GM06990 (cell line): Measurements from ENCODE around the gene FAM222B.
"Not testable (repeated sequence)": the region's sequence is repeated elsewhere in the genome, so short reads cannot be mapped to it uniquely, and the experiment has no call there.

Source experiments
- DNase-seq: peaks from one replicate; pipeline ENCODE4 v3.0.0-alpha.2; 2011; ENCODE audit not compliant: insufficient read length; ENCODE audit errors: extremely low read depth
- H3K27me3 ChIP-seq: replicated peaks from 2 replicates; pipeline ENCODE4 v1.6.0; 2011; ENCODE audit warnings: low read length; ENCODE audit not compliant: control insufficient read depth, insufficient read depth
- H3K36me3 ChIP-seq: 2 replicates; pipeline ENCODE4 v1.5.1; 2011; ENCODE audit warnings: low read length; ENCODE audit not compliant: control insufficient read depth, insufficient read depth
- H3K4me3 ChIP-seq: replicated peaks from 2 replicates; pipeline ENCODE4 v1.5.1; 2011; ENCODE audit warnings: low read depth, mild to moderate bottlenecking, control low read depth, low read length
- TF ChIP-seq, protein P1 (sequence below): IDR thresholded peaks from 2 replicates; pipeline ENCODE4 v1.5.1; 2011; ENCODE audit warnings: low read length, control low read depth, mild to moderate bottlenecking, inconsistent platforms; ENCODE audit not compliant: insufficient read depth, poor library complexity, severe bottlenecking

Gene FAM222B

DNA sequence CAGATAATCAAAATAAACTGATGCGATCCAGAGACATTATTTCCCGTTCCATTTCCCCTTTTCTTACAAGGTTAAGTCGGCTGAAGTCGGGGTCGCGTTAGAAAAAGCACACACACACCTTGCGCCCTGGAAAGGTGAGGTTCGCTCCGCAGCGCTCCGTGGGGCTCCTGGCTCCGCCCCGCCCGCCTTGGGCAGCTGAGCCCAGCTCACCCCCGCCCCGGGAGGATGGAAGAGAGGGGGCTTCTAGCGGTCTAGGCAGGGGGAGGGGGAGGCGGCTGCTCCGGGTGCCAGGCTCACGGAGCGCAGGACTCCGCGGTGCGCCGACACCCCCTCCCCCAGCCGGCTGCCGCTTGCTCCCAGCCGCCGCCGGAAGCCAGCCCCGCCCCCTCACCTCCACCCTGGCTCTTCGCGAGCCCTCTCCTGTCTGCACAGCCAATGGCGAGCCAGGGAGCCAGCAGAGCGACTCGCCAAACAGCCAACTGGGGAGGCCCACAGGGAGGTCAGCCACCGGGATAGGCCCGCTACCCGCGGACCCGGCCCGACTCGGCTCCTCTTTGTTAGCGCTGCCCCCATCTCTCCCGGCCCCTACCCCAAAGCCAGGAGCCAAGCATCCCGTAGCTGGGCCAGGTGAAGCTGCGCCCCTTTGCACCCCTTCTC is 30.4 kb downstream of the FAM222B start:
- peak; percentile 94 for DNase-seq
- TF ChIP-seq, protein P1, sequence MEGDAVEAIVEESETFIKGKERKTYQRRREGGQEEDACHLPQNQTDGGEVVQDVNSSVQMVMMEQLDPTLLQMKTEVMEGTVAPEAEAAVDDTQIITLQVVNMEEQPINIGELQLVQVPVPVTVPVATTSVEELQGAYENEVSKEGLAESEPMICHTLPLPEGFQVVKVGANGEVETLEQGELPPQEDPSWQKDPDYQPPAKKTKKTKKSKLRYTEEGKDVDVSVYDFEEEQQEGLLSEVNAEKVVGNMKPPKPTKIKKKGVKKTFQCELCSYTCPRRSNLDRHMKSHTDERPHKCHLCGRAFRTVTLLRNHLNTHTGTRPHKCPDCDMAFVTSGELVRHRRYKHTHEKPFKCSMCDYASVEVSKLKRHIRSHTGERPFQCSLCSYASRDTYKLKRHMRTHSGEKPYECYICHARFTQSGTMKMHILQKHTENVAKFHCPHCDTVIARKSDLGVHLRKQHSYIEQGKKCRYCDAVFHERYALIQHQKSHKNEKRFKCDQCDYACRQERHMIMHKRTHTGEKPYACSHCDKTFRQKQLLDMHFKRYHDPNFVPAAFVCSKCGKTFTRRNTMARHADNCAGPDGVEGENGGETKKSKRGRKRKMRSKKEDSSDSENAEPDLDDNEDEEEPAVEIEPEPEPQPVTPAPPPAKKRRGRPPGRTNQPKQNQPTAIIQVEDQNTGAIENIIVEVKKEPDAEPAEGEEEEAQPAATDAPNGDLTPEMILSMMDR: no peak
- H3K27me3 ChIP-seq: no peaks in the 10 kb centered on the region
- no peaks in the 10 kb centered on the region for H3K36me3 ChIP-seq
- peak overlapping the region; percentile 95 for H3K4me3 ChIP-seq

DNA sequence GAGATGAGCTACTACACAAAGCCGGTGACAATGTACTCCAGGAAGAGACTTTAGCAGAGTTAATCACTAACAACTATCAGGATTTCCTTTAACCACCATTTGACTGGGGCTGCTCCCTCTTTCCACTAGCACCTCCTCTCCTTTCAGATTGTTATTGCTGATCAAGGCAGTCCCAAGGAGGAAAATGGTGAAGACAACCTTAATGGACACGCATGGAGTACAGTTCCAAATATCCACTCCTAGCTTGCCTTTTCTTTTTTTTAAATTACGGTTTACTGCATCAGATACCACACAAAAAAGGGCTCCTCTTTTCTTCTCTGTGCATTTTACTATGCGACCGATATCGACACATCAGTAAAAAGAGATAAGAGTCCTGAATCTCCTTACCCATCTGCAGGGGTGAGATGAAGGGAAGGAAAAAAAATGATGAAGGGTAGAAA is 30.9 kb downstream of the FAM222B start:
- Histone ChIP-seq H3K27me3 (no peaks in the 10 kb centered on the region), H3K36me3 (no peaks in the 10 kb centered on the region), H3K4me3 (peak overlapping the region; percentile 95)
- TF ChIP-seq, protein P1: no peak
- DNase-seq: no peak

DNA sequence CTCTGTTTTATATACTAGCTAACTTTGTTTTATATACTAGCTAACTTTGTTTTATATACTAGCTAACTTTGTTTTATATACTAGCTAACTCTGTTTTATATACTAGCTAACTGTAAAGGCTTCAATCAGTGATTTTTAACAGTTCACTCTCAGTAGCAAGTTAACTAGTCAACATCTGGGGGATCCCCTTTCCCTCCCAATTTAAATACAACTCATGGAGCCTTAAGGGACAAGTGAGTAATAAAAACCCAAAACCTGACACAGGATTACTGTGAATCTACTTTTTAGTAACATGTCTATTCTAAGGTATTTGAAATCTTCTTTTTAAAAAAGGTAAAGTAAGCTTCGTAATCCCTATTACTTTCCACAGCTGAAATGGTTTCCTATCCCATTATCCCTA is 32.2 kb downstream of the FAM222B start:
- no peak for DNase-seq
- TF ChIP-seq, protein P1: no peak
- Histone ChIP-seq H3K36me3 (no peaks in the 10 kb centered on the region; the same call in 1 of the 2 replicates), H3K4me3 (no peak overlapping the region), H3K27me3 (no peaks in the 10 kb centered on the region)

DNA sequence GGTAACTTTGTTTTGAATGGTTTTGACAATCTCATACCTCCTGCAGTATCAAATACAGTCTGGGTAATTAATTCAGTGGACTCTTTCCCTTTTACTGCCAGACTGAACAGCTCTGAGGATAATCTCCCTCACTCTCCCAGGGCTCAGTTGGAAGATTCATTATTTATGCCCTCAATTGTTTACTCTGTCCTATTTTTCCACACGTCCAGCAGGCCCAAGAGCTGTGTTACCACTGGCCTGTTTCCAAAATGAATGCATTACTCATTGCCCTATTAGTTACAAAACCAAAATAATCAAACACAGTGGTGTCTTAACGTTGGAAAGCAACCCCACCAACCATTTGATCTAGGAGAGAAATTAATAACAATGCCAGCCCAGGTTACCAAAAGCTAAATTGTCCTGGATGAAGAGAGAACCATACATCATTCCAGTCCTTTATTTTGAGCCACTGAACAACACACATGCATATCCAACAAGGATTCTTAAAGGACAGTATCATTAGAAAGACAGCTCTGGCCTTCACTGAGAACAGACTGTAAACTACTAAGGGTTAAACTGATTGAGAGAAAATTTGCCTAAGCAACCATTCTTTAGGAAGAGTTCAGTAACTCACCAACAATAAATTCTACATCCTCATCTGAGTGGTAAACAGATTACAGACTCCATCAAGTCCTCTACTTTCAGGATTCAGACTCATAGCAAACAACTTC is 34.5 kb downstream of the FAM222B start:
- Histone ChIP-seq H3K36me3 (no peaks in the 10 kb centered on the region; the same call in none of the 2 replicates), H3K4me3 (no peak overlapping the region), H3K27me3 (no peaks in the 10 kb centered on the region)
- DNase-seq: no peak
- TF ChIP-seq, protein P1: no peak

DNA sequence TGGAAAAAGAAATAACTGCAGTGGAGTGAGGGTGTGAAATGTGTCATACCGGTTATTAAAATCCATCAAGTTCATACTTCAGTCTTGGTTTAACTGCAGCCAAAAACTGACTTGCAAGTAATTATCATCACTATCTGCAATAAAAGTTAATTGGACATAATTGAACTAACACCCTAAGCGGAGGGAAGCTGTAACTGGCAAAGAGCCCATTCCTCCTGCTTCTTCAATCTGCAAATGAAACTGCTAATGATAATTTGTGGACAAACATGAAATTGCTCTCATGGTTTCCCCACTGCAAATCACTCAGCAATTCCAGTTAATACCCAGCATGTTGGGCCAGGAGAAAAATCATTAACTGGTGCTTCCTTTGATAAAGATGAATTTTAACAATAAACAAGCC is 46.5 kb downstream of the FAM222B start:
- no peaks in the 10 kb centered on the region for H3K27me3 ChIP-seq
- H3K36me3 ChIP-seq: no peaks in the 10 kb centered on the region
- DNase-seq: no peak
- H3K4me3 ChIP-seq: no peak overlapping the region
- TF ChIP-seq, protein P1: no peak

DNA sequence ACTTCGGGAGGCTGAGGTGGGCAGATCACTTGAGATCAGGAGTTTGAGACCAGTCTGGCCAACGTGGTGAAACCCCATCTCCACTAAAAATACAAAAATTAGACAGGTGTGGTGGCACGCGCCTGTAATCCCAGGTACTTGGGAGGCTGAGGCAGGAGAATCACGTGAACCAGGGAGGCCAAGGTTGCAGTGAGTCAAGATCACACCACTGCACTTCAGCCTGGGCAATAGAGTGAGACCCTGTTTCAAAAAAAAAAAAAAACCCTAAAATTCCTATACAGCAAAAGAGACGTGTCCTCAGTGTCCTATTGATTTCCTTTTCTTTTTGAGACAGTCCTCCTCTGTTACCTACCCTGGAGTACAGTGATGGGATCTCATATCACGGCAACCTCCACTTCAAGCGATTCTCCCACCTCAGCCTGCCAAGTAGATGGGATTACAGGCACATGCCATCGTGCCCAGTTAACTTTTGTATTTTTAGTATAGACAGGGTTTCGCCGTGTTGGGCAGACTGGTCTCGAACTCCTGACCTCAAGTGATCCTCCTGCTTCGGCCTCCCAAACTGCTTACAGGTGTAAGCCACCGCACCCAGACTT is 47.6 kb downstream of the FAM222B start:
- not testable (repeated sequence) for H3K4me3 ChIP-seq, H3K36me3 ChIP-seq, H3K27me3 ChIP-seq, DNase-seq
